ENCODE results near the gene OGA.

Gene OGA

DNA sequence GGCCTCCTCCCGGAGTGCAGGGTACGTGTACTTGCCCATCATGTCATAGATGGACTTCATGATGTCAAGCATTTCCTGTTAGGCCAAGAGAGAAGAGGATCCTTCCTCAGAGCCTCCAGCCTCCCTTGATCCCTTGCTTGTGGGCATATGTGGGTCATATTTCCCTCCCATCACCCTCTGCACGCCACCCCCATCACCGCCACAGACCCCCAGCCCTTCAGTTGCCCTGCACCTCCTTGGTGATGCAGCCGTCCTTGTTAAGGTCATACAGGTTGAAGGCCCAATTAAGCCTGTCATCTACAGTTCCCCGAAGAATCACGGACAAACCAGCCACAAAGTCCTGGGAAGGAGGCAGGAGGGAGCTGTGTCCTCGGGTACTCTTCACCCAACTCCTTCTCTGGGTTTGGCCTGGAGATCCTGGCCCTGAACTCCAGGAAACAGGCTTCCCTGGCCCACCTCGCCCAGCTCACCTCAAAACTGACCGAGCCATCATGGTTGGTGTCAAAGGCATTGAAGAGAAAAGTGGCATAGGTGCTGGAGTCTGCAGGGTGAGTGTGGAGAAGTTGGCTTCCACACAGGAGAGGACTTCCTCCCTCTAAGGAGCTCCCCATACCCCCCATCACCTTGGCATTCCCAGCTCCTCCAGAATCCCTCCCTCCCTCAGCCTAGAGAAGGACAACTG is 9.8 kb upstream of the OGA start:
- no peaks in the 10 kb centered on the region for H4K20me1 ChIP-seq (ENCODE audit: insufficient read depth, low read length)
- H3K27me3 ChIP-seq (replicated peaks; ENCODE audit: insufficient read depth, low read length), result no peaks in the 10 kb centered on the region
- DNase-seq, result no peak
- no peaks in the 10 kb centered on the region for H3K79me2 ChIP-seq (ENCODE audit: low read length)
- H3K4me3 ChIP-seq (ENCODE audit: low read length), result no peak overlapping the region
- no peak overlapping the region for H3K9ac ChIP-seq (ENCODE audit: low read length)
- H3K9me2 ChIP-seq (replicated peaks; ENCODE audit: insufficient read depth, low read length), result no peaks in the 10 kb centered on the region
- H3K9me3 ChIP-seq (replicated peaks; ENCODE audit: insufficient read depth, low read length), result no peaks in the 10 kb centered on the region
- H2AFZ ChIP-seq (ENCODE audit: low read length), result no peak overlapping the region
- no peak for TF ChIP-seq EZH2 (optimal IDR thresholded peaks at IDR 0.05; ENCODE audit: low read depth, low read length)
- no peak for TF ChIP-seq CTCF (IDR thresholded peaks at IDR 0.05; ENCODE audit: low read length)
- TF ChIP-seq EZH2phosphoT487 (IDR thresholded peaks at IDR 0.05; ENCODE audit: low read length), result no peak
- no peaks in the 10 kb centered on the region for H3K36me3 ChIP-seq (replicated peaks; ENCODE audit: insufficient read depth, low read length)
- H3K27ac ChIP-seq (ENCODE audit: low read length), result no peak overlapping the region
- H3K4me1 ChIP-seq (ENCODE audit: low read length), result peaks cover 9% of the 10 kb centered on the region; the same call in 1 of the 2 replicates
- peaks cover 19% of the 10 kb centered on the region for H3F3A ChIP-seq (ENCODE audit: insufficient read depth, low read length)
- no peak overlapping the region for H3K4me2 ChIP-seq (ENCODE audit: low read depth, low read length)

GRCh38 chr10:101826852-101827434 is 8.7 kb upstream of the OGA start:
- H3K27ac ChIP-seq (ENCODE audit: low read length), result no peak overlapping the region
- no peak overlapping the region for H3K4me2 ChIP-seq (ENCODE audit: low read depth, low read length)
- H3K27me3 ChIP-seq (replicated peaks; ENCODE audit: insufficient read depth, low read length), result no peaks in the 10 kb centered on the region
- H3K79me2 ChIP-seq (ENCODE audit: low read length), result no peaks in the 10 kb centered on the region
- DNase-seq, result no peak
- H3K9me2 ChIP-seq (replicated peaks; ENCODE audit: insufficient read depth, low read length), result no peaks in the 10 kb centered on the region
- TF ChIP-seq EZH2phosphoT487 (IDR thresholded peaks at IDR 0.05; ENCODE audit: low read length) (no peak), EZH2 (optimal IDR thresholded peaks at IDR 0.05; ENCODE audit: low read depth, low read length) (no peak), CTCF (IDR thresholded peaks at IDR 0.05; ENCODE audit: low read length) (no peak)
- H4K20me1 ChIP-seq (ENCODE audit: insufficient read depth, low read length), result no peaks in the 10 kb centered on the region
- no peak overlapping the region for H3K9ac ChIP-seq (ENCODE audit: low read length)
- no peaks in the 10 kb centered on the region for H3K36me3 ChIP-seq (replicated peaks; ENCODE audit: insufficient read depth, low read length)
- H3F3A ChIP-seq (ENCODE audit: insufficient read depth, low read length), result peaks cover 19% of the 10 kb centered on the region
- no peaks in the 10 kb centered on the region for H3K9me3 ChIP-seq (replicated peaks; ENCODE audit: insufficient read depth, low read length)
- no peak overlapping the region for H2AFZ ChIP-seq (ENCODE audit: low read length)
- H3K4me1 ChIP-seq (ENCODE audit: low read length), result peaks cover 9% of the 10 kb centered on the region; the same call in 1 of the 2 replicates
- no peak overlapping the region for H3K4me3 ChIP-seq (ENCODE audit: low read length)

DNA sequence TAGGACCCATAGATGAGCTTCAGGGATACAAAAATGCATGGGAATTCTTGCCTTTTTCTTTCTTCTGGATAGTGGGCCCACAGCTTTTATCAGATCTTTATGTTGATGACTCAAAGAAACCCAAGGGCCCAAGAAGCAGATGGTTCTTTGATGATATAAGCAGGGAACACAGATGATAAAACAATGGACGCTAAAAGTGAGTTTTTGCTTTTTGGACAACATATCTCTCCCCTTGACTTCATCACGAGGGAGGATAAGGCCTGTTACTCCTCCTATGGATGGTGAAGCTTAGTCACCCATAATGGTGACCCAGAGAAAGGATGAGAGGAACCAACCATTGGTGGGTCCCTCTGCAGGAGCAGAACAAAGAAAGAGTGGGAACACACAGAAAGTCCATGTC is 6.5 kb upstream of the OGA start:
- TF ChIP-seq EZH2 (optimal IDR thresholded peaks at IDR 0.05; ENCODE audit: low read depth, low read length), result no peak
- no peak for TF ChIP-seq EZH2phosphoT487 (IDR thresholded peaks at IDR 0.05; ENCODE audit: low read length)
- TF ChIP-seq CTCF (IDR thresholded peaks at IDR 0.05; ENCODE audit: low read length), result no peak
- Histone ChIP-seq H3K9me3 (replicated peaks; ENCODE audit: insufficient read depth, low read length) (no peaks in the 10 kb centered on the region), H3F3A (ENCODE audit: insufficient read depth, low read length) (peaks cover 1% of the 10 kb centered on the region), H3K9me2 (replicated peaks; ENCODE audit: insufficient read depth, low read length) (no peaks in the 10 kb centered on the region), H3K4me2 (ENCODE audit: low read depth, low read length) (no peak overlapping the region), H3K79me2 (ENCODE audit: low read length) (peaks cover 5% of the 10 kb centered on the region), H3K27me3 (replicated peaks; ENCODE audit: insufficient read depth, low read length) (no peaks in the 10 kb centered on the region), H3K9ac (ENCODE audit: low read length) (no peak overlapping the region), H4K20me1 (ENCODE audit: insufficient read depth, low read length) (no peaks in the 10 kb centered on the region), H3K36me3 (replicated peaks; ENCODE audit: insufficient read depth, low read length) (no peaks in the 10 kb centered on the region), H3K27ac (ENCODE audit: low read length) (no peak overlapping the region), H2AFZ (ENCODE audit: low read length) (no peak overlapping the region), H3K4me1 (ENCODE audit: low read length) (no peaks in the 10 kb centered on the region), H3K4me3 (ENCODE audit: low read length) (no peak overlapping the region)
- no peak for DNase-seq

Data from MM.1S (cell line).